GM18867 (cell line): ENCODE data around the gene MTHFD1.
A peak's percentile ranks its signal among the peaks of the same experiment; 100 is the strongest.
"Not testable (repeated sequence)": the region's sequence is repeated elsewhere in the genome, so short reads cannot be mapped to it uniquely, and the experiment has no call there.

Experiments
- ATAC-seq: cut with Tn5 transposase; IDR thresholded peaks from one replicate; pipeline ENCODE4 v1.9.1; 2021; ENCODE audit warnings: mild to moderate bottlenecking, moderate library complexity; ENCODE audit not compliant: unreplicated experiment

Gene MTHFD1

GRCh38 chr14:64387782-64388532 lies at the start of gene MTHFD1:
MTHFD1 (plus strand) TSS chr14:64388353; CDS start chr14:64388428, 75 bp downstream.
- ATAC-seq = peak; percentile 79

DNA sequence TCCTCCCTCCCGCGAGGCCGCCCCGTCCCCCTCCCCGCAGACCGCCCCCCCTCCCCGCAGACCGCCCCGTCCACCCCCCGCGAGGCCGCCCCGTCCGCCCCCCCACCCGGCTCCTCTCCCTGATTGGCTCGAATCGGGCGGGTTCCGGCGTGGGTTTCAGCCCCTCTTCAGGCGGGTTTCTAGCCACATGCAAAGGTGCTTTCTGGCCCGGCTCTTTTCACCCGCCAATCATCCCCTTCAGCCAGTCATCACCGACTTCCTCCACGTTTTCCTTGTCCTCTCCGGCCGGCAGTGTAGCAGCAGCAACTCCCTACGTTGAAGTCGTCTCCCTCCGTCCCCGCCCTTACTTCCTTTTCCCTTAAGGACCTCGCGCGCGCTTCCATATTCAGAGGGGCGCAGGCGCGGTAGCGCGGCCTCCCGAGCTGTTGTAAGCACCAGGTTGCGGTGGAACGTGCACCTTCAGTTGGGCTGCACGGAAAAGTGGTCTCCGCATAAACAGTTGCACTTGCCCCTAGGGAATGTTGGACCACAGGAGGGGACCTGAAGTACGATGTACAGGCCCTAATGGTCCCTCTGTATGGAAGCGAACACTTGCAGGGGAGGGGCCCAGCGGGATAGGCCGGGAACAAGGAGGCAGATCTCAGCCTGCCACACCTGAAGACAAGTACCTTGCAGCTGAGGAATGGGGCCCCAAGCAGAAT lies 49.4 kb upstream of the MTHFD1 start:
- ATAC-seq = peak; percentile 88

GRCh38 chr14:64340560-64341196 lies 47.5 kb upstream of the MTHFD1 start:
- ATAC-seq = no peak

DNA sequence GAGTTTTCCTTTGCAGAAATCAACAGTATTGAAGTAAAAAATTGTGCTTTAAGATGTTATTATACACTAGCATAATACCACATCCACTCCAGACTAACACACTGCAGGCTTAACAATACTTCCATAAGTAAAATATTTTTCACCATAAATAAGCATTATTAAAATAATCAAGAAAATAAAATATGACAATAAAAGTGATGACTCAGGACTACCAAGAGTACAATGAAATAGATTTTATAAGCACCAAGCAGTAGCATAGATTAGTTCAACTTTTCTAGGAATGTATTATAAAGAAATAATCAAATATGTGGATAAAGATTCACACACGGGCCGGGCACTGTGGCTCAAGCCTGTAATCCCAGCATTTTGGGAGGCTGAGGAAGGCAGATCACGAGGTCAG lies 40.4 kb upstream of the MTHFD1 start:
- ATAC-seq = no peak

DNA sequence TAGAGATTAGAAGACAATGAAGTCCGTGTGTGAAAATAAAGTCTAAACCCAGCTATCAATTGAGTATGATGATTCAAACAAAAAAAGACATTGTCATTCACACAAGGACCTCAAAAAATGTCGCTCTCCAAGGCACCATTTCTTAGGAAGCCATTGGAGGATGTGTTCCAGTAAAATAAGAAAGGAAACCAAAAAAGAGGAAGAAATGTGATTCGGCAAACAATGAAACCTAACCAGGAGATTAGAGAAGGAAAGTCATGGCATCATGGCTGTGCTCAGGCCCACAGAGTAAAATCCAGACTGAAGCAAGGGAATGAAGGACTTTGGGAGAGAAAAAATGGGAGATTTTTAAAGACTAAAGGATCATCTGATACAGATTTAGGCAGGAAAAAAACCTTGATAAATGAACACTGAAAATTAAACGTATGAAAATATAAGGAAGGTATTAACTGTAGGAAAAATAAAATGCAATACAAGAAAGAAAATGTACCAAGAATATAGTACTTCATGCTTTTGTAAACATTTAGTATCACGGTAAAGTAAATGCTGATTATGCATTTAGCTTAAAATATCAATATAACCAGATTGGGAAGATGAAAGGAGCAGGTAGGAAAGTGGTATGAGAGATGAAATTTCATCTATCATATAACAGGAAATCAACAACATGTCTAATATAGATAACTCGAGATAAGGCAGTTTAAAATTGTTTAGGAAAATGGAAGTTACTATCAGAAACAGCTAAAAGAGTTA lies 38.2 kb upstream of the MTHFD1 start:
- ATAC-seq = no peak

DNA sequence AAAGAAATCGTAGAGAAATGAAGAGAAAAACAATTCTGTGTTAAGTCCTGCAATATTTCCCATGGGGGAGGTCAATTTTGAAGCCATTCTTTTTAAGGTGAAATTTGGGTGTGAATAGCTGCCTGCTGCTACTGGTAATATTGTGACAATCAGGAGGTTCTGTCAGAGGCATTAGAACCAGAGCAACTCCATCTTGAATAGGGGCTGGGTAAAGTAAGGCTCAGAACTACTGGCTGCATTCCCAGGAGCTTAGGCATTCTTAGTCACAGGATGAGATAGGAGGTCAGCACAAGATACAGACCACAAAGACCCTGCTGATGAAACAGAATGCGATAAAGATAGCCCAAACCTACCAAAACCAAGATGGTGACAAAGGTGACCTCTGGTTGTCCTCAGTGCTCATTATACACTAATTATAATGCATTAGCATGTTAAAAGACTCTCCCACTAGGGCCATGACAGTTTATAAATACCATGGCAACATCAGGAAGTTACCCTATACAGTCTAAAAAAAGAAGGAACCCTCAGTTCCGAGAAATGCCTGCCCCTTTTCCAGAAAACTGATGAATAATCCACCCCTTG lies 24.8 kb upstream of the MTHFD1 start:
- no peak for ATAC-seq

- ATAC-seq = no peak
Observed at GRCh38 chr14:64364907-64365306, 23.2 kb upstream of the MTHFD1 start.

- not testable (repeated sequence) for ATAC-seq
Observed at GRCh38 chr14:64365358-64365889, 22.7 kb upstream of the MTHFD1 start.

- ATAC-seq = no peak
Observed at GRCh38 chr14:64369201-64369600, 19.0 kb upstream of the MTHFD1 start.

DNA sequence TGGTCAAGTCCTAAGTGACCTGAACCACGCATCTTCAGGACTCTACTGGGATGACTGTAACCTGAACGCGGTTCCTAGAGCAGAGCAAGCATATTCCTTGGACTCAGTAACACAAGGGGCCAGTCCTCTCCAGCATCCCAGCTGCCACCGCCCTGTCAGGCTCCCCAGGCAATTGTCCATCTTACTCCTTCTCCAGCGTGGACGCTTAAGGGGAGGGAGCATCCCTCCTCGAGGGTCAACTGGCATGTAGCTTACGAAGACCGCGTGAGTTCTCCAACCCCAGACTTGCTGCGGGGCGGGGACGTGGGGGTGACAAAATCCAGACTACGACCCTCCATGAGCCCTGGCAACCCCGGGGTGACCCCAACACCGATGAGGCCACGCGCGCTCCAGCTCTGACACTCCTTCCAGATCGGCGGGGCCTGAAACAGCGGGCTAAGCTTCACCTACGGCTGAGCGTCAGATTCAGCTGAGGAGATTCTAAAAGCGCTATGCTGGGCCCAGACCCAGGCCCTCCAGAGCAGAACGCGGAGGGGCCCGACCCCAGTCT lies 846 bp upstream of the MTHFD1 start:
- ATAC-seq = peak; percentile 18

GRCh38 chr14:64388533-64389285 lies 556 bp downstream of the MTHFD1 start:
- ATAC-seq = no peak

DNA sequence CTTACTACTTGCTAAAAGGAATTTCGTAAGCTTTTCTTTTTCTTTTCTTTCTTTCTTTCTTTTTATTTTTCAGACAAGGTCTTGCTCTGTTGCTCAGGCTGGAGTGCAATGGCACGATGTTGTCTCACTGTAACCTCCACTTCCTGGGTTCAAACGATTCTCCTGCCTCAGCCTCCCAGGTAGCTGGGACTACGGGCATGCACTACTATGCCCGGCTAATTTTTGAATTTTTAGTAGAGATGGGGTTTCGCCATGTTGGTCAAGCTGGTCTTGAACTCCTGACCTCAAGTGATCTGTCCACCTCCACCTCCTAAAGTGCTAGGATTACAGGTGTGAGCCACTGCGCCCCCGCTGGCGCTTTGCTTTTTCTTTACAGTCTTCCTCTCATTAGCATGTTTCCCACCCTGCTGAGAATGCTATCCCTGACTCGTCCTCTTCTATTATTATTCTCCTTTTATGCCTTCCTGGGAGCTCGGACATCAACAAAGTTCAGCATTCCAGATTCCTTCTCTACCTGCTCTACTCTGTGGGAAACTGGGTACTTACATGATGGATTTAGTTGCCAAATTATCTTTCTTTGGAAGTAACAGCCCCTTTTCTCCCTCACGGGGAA lies 3.1 kb downstream of the MTHFD1 start:
- no peak for ATAC-seq

- no peak for ATAC-seq
Observed at GRCh38 chr14:64391986-64392385, 3.8 kb downstream of the MTHFD1 start.

DNA sequence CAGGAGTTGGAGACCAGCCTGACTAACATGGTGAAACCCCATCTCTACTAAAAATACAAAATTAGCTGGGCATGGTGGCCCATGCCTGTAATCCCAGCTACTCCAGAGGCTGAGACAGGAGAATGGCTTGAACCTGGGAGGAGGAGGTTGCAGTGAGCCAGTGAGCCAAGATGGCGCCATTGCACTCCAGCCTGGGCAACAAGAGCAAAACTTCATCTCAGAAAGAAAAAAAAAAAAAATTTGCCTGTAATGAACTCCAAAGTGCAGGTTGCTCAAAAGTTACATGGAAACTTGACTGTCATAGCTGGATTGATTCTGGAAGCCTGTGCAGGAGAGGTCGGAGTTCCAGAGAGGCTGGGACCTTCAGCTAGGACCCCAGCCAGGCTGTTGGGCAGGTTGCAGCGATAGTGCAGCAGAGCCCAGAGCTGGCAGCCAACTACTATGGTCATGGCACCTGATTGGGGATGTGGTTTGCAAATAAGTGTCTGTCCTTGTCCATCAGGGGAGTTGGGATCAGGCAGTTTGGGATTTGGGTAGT lies 5.1 kb downstream of the MTHFD1 start:
- not testable (repeated sequence) for ATAC-seq

DNA sequence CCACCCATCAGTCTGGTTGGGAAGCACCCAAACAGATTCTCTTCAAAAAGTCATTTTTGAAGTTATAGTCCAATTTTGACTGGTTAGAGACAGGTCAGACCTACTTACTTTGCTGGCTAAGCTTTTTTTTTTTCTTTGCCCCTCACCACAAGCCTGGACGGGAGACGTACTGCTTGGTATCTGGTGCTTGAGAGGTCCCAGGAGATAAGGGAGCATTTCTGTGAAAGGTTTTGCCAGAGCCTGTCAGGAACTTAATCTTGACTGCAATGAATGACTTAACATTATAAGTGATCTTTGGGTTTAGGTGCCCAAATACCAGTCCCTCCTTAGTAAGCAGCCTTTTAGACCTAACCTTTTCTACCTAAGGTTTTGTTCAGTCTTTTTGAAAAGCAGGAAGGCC lies 6.3 kb downstream of the MTHFD1 start:
- no peak for ATAC-seq

DNA sequence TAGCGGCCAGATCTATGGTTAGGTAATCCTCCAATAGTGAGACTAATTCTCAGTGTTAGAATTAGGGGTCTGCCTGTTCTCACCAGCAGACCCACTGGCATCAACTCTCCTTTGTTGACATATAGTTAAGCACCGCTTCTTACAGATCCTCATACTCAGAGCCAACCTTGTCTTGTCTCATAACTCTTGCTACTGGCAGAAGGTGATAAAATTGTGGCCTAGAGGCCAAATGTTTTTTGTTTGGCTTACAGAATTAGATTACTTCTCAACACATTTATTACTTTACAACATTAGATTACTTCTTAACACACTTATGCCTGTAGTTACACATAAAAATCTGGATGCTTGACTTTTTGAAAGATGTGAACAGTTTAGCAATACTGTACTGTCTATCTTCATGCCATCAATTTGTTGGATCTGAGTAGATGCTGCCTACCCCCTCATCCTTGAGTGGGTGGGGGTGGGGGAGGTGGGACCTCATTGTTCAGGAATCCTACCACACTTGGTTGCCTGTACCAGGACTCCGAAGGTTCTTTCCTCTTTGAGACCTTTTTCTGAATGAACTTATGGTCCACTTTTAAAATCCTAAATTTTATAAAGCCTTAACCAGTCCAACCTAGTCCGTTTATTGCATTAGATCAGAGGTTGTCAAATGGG lies 7.0 kb downstream of the MTHFD1 start:
- ATAC-seq = no peak

GRCh38 chr14:64400829-64401459 lies 12.8 kb downstream of the MTHFD1 start:
- no peak for ATAC-seq

GRCh38 chr14:64401949-64402348 lies 13.8 kb downstream of the MTHFD1 start:
- no peak for ATAC-seq
